ENCODE data around the gene SERPINA1. TPM values are rescaled to one million over a fixed set of nuclear protein-coding genes. Genes with fewer than 3 reads are reported as not detected.

SERPINA1 gene
- total and polyA plus RNA-seq, 10 of the 15 experiments (the other 5 are each of a cell fraction or from before 2014, with no cell fraction given), result 0.16 to 6.6 (median 0.53) TPM

DNA sequence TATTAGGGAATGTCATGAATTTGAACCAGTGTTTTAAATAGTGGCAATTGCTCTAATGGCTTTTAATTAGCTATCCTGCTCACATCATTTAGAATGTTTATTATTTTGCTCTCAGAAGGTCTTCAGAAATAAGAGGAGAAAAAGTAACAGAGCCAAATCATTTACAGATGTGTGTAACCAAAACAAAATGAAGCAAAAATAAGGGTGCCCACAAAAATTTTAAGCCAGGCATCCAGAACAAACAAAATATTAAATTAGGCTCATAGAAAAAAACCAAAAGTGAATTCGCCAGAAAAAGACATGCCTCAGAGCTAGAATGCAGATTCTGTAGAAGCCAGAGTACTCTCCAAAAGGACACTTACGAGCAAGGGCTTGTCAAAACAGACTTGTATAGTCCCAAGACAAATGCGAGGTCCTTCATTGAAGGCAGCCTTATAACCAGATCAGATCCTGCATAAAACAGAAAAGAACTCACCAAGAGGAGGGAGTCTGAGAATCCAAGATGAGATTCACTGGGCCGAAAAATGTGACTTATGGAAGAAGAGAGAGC lies 20.2 kb upstream of the SERPINA1 start:
- intact Hi-C loops (cut with micrococcal nuclease; ENCODE audit: unreplicated experiment), result no loop called here
- POLR2A ChIA-PET, result no interaction called here
- WGBS (ENCODE audit: insufficient coverage, insufficient replicate concordance, low lambda C conversion rate, missing lambda C conversion rate), result 20% methylated on average over 4 of the region's 4 CpGs

DNA sequence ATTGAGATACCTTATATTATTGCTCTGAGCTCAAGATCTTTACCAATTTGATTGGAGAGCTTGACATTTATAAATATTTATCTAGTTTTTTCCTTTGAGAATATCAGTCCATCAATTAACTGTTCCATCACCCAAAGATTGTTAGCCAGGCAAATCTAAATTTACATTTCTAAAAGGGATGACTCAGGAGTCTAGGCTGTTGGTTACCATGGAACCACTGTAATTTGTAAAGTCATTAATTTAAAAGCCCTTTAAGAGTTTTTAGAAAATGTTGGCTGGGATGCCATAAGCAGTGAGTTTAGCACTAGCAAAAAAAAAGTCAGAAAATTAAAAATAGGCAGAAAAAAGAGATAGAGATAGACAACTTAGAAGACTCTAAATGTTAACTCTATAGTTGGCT lies 19.5 kb upstream of the SERPINA1 start:
- POLR2A ChIA-PET, result no interaction called here
- Histone ChIP-seq H3K27me3 (replicated peaks in 1 of 2; ENCODE audit: control insufficient read depth in 2 of 2, insufficient read depth in 2 of 2, low read length in 1 of 2) (no peaks in the 10 kb centered on the region; a peak in 2 of 4 replicates), H3K4me2 (ENCODE audit: control insufficient read depth, insufficient read depth) (no peak overlapping the region), H3K4me1 (ENCODE audit: control insufficient read depth, insufficient read depth, low read length) (no peaks in the 10 kb centered on the region), H4K20me1 (ENCODE audit: control insufficient read depth, insufficient read depth) (no peaks in the 10 kb centered on the region), H3K27ac (ENCODE audit: control insufficient read depth, insufficient read depth) (no peak overlapping the region), H3K4me3 (no peak overlapping the region), H3K79me2 (ENCODE audit: control insufficient read depth, insufficient read depth, low read length) (no peaks in the 10 kb centered on the region), H2AFZ (ENCODE audit: control insufficient read depth, low read depth, low read length) (no peak overlapping the region), H3K9me3 (replicated peaks; ENCODE audit: control insufficient read depth, insufficient read depth, low read length) (no peaks in the 10 kb centered on the region; the same call in 2 of the 3 replicates), H3K36me3 (ENCODE audit: control insufficient read depth in 2 of 2, insufficient read depth in 2 of 2, low read length in 1 of 2) (no peaks in the 10 kb centered on the region), H3K9ac (ENCODE audit: control insufficient read depth, insufficient read depth, low read length) (no peak overlapping the region)
- SMC1A ChIA-PET (ENCODE audit: uncharacterized antibody, unreplicated experiment), result no interaction called here
- CTCF ChIA-PET, result interaction anchor here (0.7 kb wide), 1 partner anchor 26 kb away, joined by 3 read pairs; no protein-coding TSS in a partner anchor
- RAD21 ChIA-PET (ENCODE audit: unreplicated experiment), result no interaction called here
- in situ Hi-C loops (cut with MboI), result no loop called here
- no peak for ATAC-seq
- intact Hi-C loops (cut with micrococcal nuclease; ENCODE audit: unreplicated experiment), result no loop called here
- no peak for DNase-seq (ENCODE audit: low read depth, low spot score)
- no TSS peak for BruUV-seq (replicated peaks)
- TF ChIP-seq SIN3A (IDR thresholded peaks at IDR 0.05; ENCODE audit: low read depth, low read length) (no peak), ASH2L (IDR thresholded peaks at IDR 0.05; ENCODE audit: borderline replicate concordance, low read depth) (no peak), NFYA (IDR thresholded peaks at IDR 0.05; ENCODE audit: borderline replicate concordance, low read depth, low read length) (no peak), SP1 (IDR thresholded peaks at IDR 0.05; ENCODE audit: low read depth, low read length) (no peak), MTA3 (IDR thresholded peaks at IDR 0.05; ENCODE audit: borderline replicate concordance, low read length) (no peak), POLR2AphosphoS5 (IDR thresholded peaks at IDR 0.05; ENCODE audit: low read length) (no peak)
- TF ChIP-seq, protein P1, sequence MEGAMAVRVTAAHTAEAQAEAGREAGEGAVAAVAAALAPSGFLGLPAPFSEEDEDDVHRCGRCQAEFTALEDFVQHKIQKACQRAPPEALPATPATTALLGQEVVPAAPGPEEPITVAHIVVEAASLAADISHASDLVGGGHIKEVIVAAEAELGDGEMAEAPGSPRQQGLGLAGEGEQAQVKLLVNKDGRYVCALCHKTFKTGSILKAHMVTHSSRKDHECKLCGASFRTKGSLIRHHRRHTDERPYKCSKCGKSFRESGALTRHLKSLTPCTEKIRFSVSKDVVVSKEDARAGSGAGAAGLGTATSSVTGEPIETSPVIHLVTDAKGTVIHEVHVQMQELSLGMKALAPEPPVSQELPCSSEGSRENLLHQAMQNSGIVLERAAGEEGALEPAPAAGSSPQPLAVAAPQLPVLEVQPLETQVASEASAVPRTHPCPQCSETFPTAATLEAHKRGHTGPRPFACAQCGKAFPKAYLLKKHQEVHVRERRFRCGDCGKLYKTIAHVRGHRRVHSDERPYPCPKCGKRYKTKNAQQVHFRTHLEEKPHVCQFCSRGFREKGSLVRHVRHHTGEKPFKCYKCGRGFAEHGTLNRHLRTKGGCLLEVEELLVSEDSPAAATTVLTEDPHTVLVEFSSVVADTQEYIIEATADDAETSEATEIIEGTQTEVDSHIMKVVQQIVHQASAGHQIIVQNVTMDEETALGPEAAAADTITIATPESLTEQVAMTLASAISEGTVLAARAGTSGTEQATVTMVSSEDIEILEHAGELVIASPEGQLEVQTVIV (IDR thresholded peaks at IDR 0.05; ENCODE audit: borderline replicate concordance, partially characterized antibody), result no peak
- FAIRE-seq, result no peak

More for the DNA sequence above, 20.2 kb upstream of the SERPINA1 start:
- H3K27me3 ChIP-seq (replicated peaks in 1 of 2; ENCODE audit: control insufficient read depth in 2 of 2, insufficient read depth in 2 of 2, low read length in 1 of 2), result no peaks in the 10 kb centered on the region; a peak in 2 of 4 replicates
- no peak overlapping the region for H3K9ac ChIP-seq (ENCODE audit: control insufficient read depth, insufficient read depth, low read length)
- ChIA-PET SMC1A (ENCODE audit: uncharacterized antibody, unreplicated experiment) (no interaction called here), RAD21 (ENCODE audit: unreplicated experiment) (no interaction called here), CTCF (no interaction called here)
- no peaks in the 10 kb centered on the region; the same call in 2 of the 3 replicates for H3K9me3 ChIP-seq (replicated peaks; ENCODE audit: control insufficient read depth, insufficient read depth, low read length)
- H3K36me3 ChIP-seq (ENCODE audit: control insufficient read depth in 2 of 2, insufficient read depth in 2 of 2, low read length in 1 of 2), result no peaks in the 10 kb centered on the region
- no peak for ATAC-seq
- no peak overlapping the region for H3K27ac ChIP-seq (ENCODE audit: control insufficient read depth, insufficient read depth)
- H3K4me3 ChIP-seq, result no peak overlapping the region
- no peak for DNase-seq (ENCODE audit: low read depth, low spot score)
- H3K79me2 ChIP-seq (ENCODE audit: control insufficient read depth, insufficient read depth, low read length), result no peaks in the 10 kb centered on the region
- H4K20me1 ChIP-seq (ENCODE audit: control insufficient read depth, insufficient read depth), result no peaks in the 10 kb centered on the region
- no TSS peak for BruUV-seq (replicated peaks)
- in situ Hi-C loops (cut with MboI), result no loop called here
- no peak for FAIRE-seq
- H3K4me2 ChIP-seq (ENCODE audit: control insufficient read depth, insufficient read depth), result no peak overlapping the region
- no peak for TF ChIP-seq MYC (IDR thresholded peaks at IDR 0.05; ENCODE audit: insufficient read depth, insufficient read length, insufficient replicate concordance, low read length, severe bottlenecking)
- TF ChIP-seq, protein P2, sequence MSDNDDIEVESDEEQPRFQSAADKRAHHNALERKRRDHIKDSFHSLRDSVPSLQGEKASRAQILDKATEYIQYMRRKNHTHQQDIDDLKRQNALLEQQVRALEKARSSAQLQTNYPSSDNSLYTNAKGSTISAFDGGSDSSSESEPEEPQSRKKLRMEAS (IDR thresholded peaks at IDR 0.05; ENCODE audit: low read depth, low read length), result no peak
- TF ChIP-seq RELA (IDR thresholded peaks at IDR 0.05; ENCODE audit: borderline replicate concordance, partially characterized antibody), result no peak
- TF ChIP-seq, protein P3, sequence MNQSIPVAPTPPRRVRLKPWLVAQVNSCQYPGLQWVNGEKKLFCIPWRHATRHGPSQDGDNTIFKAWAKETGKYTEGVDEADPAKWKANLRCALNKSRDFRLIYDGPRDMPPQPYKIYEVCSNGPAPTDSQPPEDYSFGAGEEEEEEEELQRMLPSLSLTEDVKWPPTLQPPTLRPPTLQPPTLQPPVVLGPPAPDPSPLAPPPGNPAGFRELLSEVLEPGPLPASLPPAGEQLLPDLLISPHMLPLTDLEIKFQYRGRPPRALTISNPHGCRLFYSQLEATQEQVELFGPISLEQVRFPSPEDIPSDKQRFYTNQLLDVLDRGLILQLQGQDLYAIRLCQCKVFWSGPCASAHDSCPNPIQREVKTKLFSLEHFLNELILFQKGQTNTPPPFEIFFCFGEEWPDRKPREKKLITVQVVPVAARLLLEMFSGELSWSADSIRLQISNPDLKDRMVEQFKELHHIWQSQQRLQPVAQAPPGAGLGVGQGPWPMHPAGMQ (IDR thresholded peaks at IDR 0.05; ENCODE audit: borderline replicate concordance), result no peak
- TF ChIP-seq GABPA (IDR thresholded peaks at IDR 0.05; ENCODE audit: low read depth), result no peak
- no peak for TF ChIP-seq ZNF274 (IDR thresholded peaks at IDR 0.05; ENCODE audit: insufficient read depth, insufficient read length)
- H2AFZ ChIP-seq (ENCODE audit: control insufficient read depth, low read depth, low read length), result no peak overlapping the region
- no peaks in the 10 kb centered on the region for H3K4me1 ChIP-seq (ENCODE audit: control insufficient read depth, insufficient read depth, low read length)
